ENCODE results near the gene ARL8A.

ARL8A gene

DNA sequence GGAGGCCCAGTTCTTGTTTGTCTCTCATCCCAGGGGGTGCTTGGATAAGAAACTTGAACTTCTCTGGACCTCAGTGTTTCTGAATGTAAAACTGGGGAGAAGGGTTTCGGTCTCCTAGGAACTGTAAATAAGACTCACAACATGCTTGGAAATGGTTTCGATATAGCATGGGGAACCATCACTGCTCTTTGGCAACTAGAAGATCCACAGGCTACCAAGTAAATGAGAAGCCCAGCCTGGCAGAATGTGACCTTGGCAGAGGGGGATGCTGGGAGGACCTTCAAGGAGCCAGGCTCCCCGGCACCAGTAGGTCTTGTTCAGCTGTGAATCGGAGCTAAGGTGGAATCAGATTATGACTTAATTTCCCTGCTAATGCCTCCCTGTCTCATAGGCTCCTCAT is 3.7 kb downstream of the ARL8A start:
- TF ChIP-seq, protein P1, sequence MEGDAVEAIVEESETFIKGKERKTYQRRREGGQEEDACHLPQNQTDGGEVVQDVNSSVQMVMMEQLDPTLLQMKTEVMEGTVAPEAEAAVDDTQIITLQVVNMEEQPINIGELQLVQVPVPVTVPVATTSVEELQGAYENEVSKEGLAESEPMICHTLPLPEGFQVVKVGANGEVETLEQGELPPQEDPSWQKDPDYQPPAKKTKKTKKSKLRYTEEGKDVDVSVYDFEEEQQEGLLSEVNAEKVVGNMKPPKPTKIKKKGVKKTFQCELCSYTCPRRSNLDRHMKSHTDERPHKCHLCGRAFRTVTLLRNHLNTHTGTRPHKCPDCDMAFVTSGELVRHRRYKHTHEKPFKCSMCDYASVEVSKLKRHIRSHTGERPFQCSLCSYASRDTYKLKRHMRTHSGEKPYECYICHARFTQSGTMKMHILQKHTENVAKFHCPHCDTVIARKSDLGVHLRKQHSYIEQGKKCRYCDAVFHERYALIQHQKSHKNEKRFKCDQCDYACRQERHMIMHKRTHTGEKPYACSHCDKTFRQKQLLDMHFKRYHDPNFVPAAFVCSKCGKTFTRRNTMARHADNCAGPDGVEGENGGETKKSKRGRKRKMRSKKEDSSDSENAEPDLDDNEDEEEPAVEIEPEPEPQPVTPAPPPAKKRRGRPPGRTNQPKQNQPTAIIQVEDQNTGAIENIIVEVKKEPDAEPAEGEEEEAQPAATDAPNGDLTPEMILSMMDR (IDR thresholded peaks at IDR 0.05) = no peak

DNA sequence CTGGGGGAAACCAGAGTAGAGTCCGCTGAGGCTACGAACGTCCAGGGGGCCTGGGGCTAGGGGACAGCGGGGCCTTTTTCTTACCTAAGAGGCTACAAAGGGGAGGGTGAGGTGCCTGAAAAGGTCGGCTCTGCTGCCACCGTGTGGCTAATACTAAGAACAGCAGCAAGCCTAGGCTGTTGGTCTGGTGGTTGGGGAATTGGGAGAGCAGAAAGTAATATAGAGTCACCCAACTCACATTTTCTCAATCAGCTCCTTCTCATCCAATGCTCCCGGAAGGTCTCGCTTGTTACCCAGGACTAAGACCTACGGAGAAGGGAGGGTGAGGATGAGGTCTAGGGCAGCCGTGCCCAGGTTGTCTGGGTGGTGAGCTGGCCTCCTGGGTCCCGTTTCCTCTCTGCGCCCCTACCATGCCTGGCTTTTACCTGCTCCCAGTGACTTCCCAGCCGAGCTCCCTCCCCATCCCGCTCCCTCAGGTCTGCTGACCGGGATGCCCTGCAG is 9.3 kb downstream of the ARL8A start:
- peaks cover 3% of the 10 kb centered on the region for H3K27me3 Mint-ChIP-seq (ENCODE audit: low read depth, poor library complexity)
- H3K4me3 Mint-ChIP-seq = no peak overlapping the region
- TF ChIP-seq, protein P1 (IDR thresholded peaks at IDR 0.05) = peak; percentile 90
- H3K9me3 Mint-ChIP-seq = no peaks in the 10 kb centered on the region
- peak; percentile 69 for DNase-seq
- peak overlapping the region; percentile 61 for H3K27ac Mint-ChIP-seq
- H3K36me3 Mint-ChIP-seq (ENCODE audit: low read depth) = peaks cover 20% of the 10 kb centered on the region
- peaks cover 9% of the 10 kb centered on the region for H3K4me1 Mint-ChIP-seq

More for the DNA sequence above, 3.7 kb downstream of the ARL8A start:
- Mint-ChIP-seq H3K4me3 (no peak overlapping the region), H3K36me3 (ENCODE audit: low read depth) (peaks cover 10% of the 10 kb centered on the region), H3K9me3 (no peaks in the 10 kb centered on the region), H3K27ac (no peak overlapping the region), H3K4me1 (peaks cover 17% of the 10 kb centered on the region), H3K27me3 (ENCODE audit: low read depth, poor library complexity) (peaks cover 13% of the 10 kb centered on the region)
- DNase-seq = no peak

DNA sequence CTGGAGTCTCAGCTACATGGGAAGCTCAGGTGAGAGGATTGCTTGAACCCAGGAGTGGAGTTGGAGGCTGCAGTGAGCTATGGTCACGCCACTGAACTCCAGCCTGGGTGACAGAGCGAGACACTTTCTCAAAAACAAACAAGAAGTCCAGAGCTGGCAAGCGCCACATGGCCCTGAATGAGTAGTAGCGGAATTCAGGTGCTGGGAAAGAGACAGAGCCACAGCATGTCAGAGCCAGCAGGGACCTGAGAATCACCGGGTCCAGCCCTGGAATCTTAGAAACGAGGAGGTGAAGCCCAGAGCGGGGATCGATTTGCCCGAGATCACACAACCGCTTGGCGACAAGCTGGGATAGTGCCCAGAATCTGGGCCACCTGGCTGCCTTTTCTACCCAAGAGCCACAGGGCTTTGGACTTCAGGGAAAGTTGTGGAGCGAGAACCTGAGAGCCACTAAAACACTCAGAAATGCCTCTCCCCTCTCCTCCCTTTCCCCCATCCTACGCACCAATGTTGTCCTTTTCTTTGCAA is 9.8 kb downstream of the ARL8A start:
- Mint-ChIP-seq H3K4me1 (peaks cover 9% of the 10 kb centered on the region), H3K9me3 (no peaks in the 10 kb centered on the region), H3K27me3 (ENCODE audit: low read depth, poor library complexity) (no peaks in the 10 kb centered on the region), H3K27ac (peak overlapping the region; percentile 57), H3K4me3 (no peak overlapping the region), H3K36me3 (ENCODE audit: low read depth) (peaks cover 20% of the 10 kb centered on the region)
- TF ChIP-seq, protein P1 (IDR thresholded peaks at IDR 0.05) = no peak
- DNase-seq = no peak

DNA sequence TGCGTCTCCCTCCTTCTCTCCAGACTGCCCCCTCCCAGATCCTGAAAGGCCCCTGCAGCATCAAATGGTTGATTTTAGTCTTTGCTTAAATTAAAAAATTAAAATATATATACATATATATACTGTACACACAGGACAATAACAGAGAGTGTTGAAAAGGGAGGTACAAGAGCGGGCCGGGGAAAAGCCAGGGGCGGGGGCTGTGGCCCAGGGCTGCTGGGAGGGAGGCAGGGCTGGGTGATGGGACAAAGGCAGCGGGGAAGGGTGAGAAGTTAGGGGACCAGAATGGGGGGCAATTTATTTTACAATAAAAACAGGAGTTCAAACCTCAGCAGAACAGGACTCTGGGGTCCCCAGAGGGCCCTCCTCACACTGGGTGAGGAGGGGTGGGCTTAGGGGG is 10.5 kb downstream of the ARL8A start:
- no peak for DNase-seq
- Mint-ChIP-seq H3K36me3 (ENCODE audit: low read depth) (peaks cover 20% of the 10 kb centered on the region), H3K4me1 (peaks cover 9% of the 10 kb centered on the region), H3K27me3 (ENCODE audit: low read depth, poor library complexity) (no peaks in the 10 kb centered on the region), H3K9me3 (no peaks in the 10 kb centered on the region), H3K4me3 (no peak overlapping the region), H3K27ac (no peak overlapping the region)
- TF ChIP-seq, protein P1 (IDR thresholded peaks at IDR 0.05) = no peak

DNA sequence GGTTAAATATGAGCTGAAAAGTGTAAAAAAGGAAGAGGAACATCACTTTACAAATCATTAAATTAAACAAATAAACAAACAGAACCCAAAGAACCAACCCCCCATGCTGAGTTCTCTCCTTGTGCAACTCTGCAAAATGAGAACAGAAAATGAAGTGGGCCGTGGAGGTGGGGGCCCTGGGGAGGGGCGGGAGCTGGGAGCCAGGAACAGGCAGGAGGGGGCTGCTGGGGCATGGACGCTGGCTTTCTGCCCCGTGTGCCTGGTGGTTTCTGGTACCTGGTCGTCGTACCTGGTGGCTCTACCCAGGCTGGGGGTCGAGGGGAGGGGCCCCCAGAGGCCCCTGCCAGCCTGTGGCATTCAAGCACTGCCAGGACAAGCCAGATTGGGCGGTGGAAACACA is 11.0 kb downstream of the ARL8A start:
- Mint-ChIP-seq H3K27me3 (ENCODE audit: low read depth, poor library complexity) (no peaks in the 10 kb centered on the region), H3K4me1 (peaks cover 9% of the 10 kb centered on the region), H3K36me3 (ENCODE audit: low read depth) (peaks cover 19% of the 10 kb centered on the region), H3K27ac (no peak overlapping the region), H3K4me3 (no peak overlapping the region), H3K9me3 (no peaks in the 10 kb centered on the region)
- DNase-seq = no peak
- TF ChIP-seq, protein P1 (IDR thresholded peaks at IDR 0.05) = no peak

DNA sequence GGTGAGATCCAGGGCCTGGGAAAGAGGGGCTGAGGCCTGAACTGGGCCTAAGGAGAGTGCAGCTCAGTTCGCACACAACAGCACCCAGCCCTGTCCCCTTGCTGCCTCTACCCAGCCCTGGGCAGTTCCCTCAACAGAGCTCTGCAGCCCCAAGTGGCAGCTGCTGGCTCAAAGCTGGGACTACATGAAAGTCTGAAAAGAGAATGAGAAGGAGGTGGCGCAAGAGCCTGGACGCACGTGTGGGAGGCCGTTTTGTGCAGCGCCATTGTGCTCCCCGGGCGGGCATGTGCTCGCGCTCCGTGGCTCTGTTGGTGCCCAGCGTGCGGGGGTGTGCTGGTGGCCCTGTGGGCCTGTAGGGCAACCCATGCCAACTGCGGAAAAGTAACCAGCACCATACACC is 11.5 kb downstream of the ARL8A start:
- Mint-ChIP-seq H3K36me3 (ENCODE audit: low read depth) (peaks cover 14% of the 10 kb centered on the region), H3K4me1 (peaks cover 9% of the 10 kb centered on the region), H3K27ac (no peak overlapping the region), H3K4me3 (no peak overlapping the region), H3K9me3 (no peaks in the 10 kb centered on the region), H3K27me3 (ENCODE audit: low read depth, poor library complexity) (no peaks in the 10 kb centered on the region)
- no peak for DNase-seq
- TF ChIP-seq, protein P1 (IDR thresholded peaks at IDR 0.05) = no peak

Data from nephron progenitor cell (in vitro differentiated cells).